ENCODE data around the gene LRRC38.

GRCh38 chr1:13523780-13524477 lies 10.1 kb upstream of the LRRC38 start:
- TF ChIP-seq CTCF (IDR thresholded peaks at IDR 0.05) (no peak), POLR2AphosphoS5 (IDR thresholded peaks at IDR 0.05) (no peak)
